SK-N-SH treated with all-trans-retinoic acid at 6 μM for 48 hours (cell line): Measurements from ENCODE around the gene KIRREL3.

Experiments used
- ATAC-seq: fragments of 200-7000 bp; cut with Tn5 transposase; 3 replicates; pipeline ENCODE4 v1.9.1; 2020; ENCODE audit warnings: mild to moderate bottlenecking, moderate library complexity
- ARNTL ChIP-seq: fragments of 450-650 bp; formaldehyde crosslinking; IDR thresholded peaks from 2 replicates; pipeline ENCODE4 v1.5.0; 2020; ENCODE audit warnings: low read depth, mild to moderate bottlenecking, moderate library complexity, borderline replicate concordance
- BACH2 ChIP-seq: fragments of 250-450 bp; sonication (Bioruptor Pico); IDR thresholded peaks from 2 replicates; pipeline ENCODE4 v1.9.0; 2021; ENCODE audit warnings: mild to moderate bottlenecking, borderline replicate concordance
- CSDC2 ChIP-seq: fragments of 250-450 bp; sonication (Bioruptor Pico); IDR thresholded peaks from 2 replicates; pipeline ENCODE4 v1.5.0; 2020; ENCODE audit warnings: mild to moderate bottlenecking, moderate library complexity
- ESRRG ChIP-seq: fragments of 250-450 bp; sonication (Bioruptor Pico); IDR thresholded peaks from 2 replicates; pipeline ENCODE4 v1.6.1; 2021; ENCODE audit warnings: mild to moderate bottlenecking
- GLIS3 ChIP-seq: fragments of 250-450 bp; sonication (Bioruptor Pico); IDR thresholded peaks from 2 replicates; pipeline ENCODE4 v1.5.0; 2020; ENCODE audit warnings: mild to moderate bottlenecking, moderate library complexity
- ISL1 ChIP-seq: fragments of 250-450 bp; sonication (Bioruptor Pico); IDR thresholded peaks from 2 replicates; pipeline ENCODE4 v2.1.2; 2022; ENCODE audit warnings: mild to moderate bottlenecking, moderate library complexity
- PPARA ChIP-seq: fragments of 250-450 bp; sonication (Bioruptor Pico); IDR thresholded peaks from 2 replicates; pipeline ENCODE4 v1.5.0; 2020; ENCODE audit warnings: mild to moderate bottlenecking, borderline replicate concordance
- RARB ChIP-seq: fragments of 250-450 bp; sonication (Bioruptor Pico); IDR thresholded peaks from 2 replicates; pipeline ENCODE4 v1.8.0; 2021; ENCODE audit warnings: mild to moderate bottlenecking, moderate library complexity
- SNAI2 ChIP-seq: fragments of 250-450 bp; sonication (Bioruptor Pico); IDR thresholded peaks from 2 replicates; pipeline ENCODE4 v1.5.0; 2020; ENCODE audit warnings: mild to moderate bottlenecking, moderate library complexity
- TCF4 ChIP-seq: fragments of 250-450 bp; sonication (Bioruptor Pico); IDR thresholded peaks from 2 replicates; pipeline ENCODE4 v1.8.0; 2021; ENCODE audit warnings: mild to moderate bottlenecking, moderate library complexity, borderline replicate concordance
- ZC3H10 ChIP-seq: fragments of 250-450 bp; sonication (Bioruptor Pico); IDR thresholded peaks from 2 replicates; pipeline ENCODE4 v1.5.1; 2021; ENCODE audit warnings: mild to moderate bottlenecking, moderate library complexity
- ZFP3 ChIP-seq: fragments of 250-450 bp; sonication (Bioruptor Pico); IDR thresholded peaks from 2 replicates; pipeline ENCODE4 v1.5.0; 2020; ENCODE audit warnings: mild to moderate bottlenecking, moderate library complexity
- ZFP30 ChIP-seq: fragments of 450-650 bp; formaldehyde crosslinking; IDR thresholded peaks from 2 replicates; pipeline ENCODE4 v1.5.0; 2022; ENCODE audit warnings: mild to moderate bottlenecking, moderate library complexity
- ZNF565 ChIP-seq: fragments of 450-650 bp; formaldehyde crosslinking; conservative IDR thresholded peaks from 2 replicates; pipeline ENCODE4 v1.5.0; 2020; ENCODE audit warnings: low read depth, mild to moderate bottlenecking, moderate library complexity
- ZNF70 ChIP-seq: fragments of 450-650 bp; formaldehyde crosslinking; IDR thresholded peaks from 2 replicates; pipeline ENCODE4 v1.5.0; 2020; ENCODE audit warnings: mild to moderate bottlenecking, moderate library complexity
- ZNF8 ChIP-seq: fragments of 450-650 bp; formaldehyde crosslinking; IDR thresholded peaks from 2 replicates; pipeline ENCODE4 v1.5.0; 2020; ENCODE audit warnings: mild to moderate bottlenecking, moderate library complexity
- TF ChIP-seq, protein P1 (sequence below): fragments of 250-450 bp; sonication (Bioruptor Pico); IDR thresholded peaks from 2 replicates; pipeline ENCODE4 v1.5.1; 2020; ENCODE audit warnings: low read depth, mild to moderate bottlenecking, moderate library complexity
- TF ChIP-seq, protein P2 (sequence below): fragments of 250-450 bp; sonication (Bioruptor Pico); IDR thresholded peaks from 2 replicates; pipeline ENCODE4 v1.5.1; 2021; ENCODE audit warnings: mild to moderate bottlenecking, moderate library complexity
- TF ChIP-seq, protein P3 (sequence below): fragments of 250-450 bp; sonication (Bioruptor Pico); IDR thresholded peaks from 2 replicates; pipeline ENCODE4 v1.8.0; 2020; ENCODE audit warnings: mild to moderate bottlenecking, moderate library complexity, borderline replicate concordance
- TF ChIP-seq, protein P4 (sequence below): fragments of 250-450 bp; sonication (Bioruptor Pico); IDR thresholded peaks from 2 replicates; pipeline ENCODE4 v1.5.0; 2020; ENCODE audit warnings: mild to moderate bottlenecking, moderate library complexity

The KIRREL3 gene

DNA sequence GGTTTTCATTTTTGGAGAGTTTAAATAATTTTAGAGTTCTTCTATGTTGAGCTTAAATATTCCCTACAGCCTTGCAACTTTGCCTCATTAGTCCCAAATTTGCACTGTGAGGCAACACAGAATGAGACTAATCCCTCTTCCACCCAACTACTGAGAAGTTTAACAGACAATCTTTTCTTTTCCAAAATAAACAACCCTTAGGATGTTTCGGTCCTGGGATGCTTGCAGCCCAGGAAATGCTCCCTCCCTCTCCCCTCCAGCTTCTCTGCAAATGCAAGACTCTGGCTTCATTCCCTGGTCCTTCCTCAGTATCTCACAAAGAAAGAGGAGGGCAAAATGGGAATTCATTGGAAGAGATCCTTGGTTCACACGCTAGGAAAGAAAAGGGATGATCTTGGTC lies 422.5 kb downstream of the KIRREL3 start:
- no peak for TF ChIP-seq GLIS3 (CRISPR knock-in tag)
- TF ChIP-seq, protein P1, sequence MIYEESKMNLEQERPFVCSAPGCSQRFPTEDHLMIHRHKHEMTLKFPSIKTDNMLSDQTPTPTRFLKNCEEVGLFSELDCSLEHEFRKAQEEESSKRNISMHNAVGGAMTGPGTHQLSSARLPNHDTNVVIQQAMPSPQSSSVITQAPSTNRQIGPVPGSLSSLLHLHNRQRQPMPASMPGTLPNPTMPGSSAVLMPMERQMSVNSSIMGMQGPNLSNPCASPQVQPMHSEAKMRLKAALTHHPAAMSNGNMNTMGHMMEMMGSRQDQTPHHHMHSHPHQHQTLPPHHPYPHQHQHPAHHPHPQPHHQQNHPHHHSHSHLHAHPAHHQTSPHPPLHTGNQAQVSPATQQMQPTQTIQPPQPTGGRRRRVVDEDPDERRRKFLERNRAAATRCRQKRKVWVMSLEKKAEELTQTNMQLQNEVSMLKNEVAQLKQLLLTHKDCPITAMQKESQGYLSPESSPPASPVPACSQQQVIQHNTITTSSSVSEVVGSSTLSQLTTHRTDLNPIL (CRISPR knock-in tag), result no peak
- TF ChIP-seq ARNTL (CRISPR knock-in tag), result no peak
- TF ChIP-seq PPARA, result no peak
- no peak for TF ChIP-seq ZFP30 (CRISPR knock-in tag)
- no peak for TF ChIP-seq ZNF70
- no peak for TF ChIP-seq ESRRG
- no peak for TF ChIP-seq ZC3H10 (CRISPR knock-in tag)
- TF ChIP-seq BACH2 (CRISPR knock-in tag), result no peak
- TF ChIP-seq TCF4 (CRISPR knock-in tag), result no peak
- ATAC-seq, result no peak

DNA sequence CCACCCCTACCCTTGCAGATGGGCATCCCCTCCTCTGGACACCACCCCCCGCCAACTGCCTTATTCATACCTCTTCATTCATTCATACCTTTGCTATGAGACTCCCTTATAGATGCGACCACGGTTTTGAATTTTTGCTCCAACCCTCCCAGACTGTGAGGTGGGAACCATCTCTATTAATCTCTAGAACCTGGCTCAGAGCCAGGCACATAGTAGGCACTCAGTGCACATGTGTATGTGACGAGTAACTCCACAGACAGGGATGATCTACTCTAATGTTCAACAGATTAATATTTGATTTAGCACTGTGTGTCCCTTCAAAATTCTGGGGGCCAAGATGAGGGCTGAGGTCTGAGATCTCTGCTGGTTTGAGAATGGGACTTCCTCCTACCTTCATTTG lies 424.7 kb downstream of the KIRREL3 start:
- ATAC-seq, result no peak
- no peak for TF ChIP-seq CSDC2 (CRISPR knock-in tag)
- no peak for TF ChIP-seq ISL1 (CRISPR knock-in tag)
- TF ChIP-seq ZFP30 (CRISPR knock-in tag), result no peak
- TF ChIP-seq, protein P2, sequence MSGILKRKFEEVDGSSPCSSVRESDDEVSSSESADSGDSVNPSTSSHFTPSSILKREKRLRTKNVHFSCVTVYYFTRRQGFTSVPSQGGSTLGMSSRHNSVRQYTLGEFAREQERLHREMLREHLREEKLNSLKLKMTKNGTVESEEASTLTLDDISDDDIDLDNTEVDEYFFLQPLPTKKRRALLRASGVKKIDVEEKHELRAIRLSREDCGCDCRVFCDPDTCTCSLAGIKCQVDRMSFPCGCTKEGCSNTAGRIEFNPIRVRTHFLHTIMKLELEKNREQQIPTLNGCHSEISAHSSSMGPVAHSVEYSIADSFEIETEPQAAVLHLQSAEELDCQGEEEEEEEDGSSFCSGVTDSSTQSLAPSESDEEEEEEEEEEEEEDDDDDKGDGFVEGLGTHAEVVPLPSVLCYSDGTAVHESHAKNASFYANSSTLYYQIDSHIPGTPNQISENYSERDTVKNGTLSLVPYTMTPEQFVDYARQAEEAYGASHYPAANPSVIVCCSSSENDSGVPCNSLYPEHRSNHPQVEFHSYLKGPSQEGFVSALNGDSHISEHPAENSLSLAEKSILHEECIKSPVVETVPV, result no peak
- TF ChIP-seq, protein P1 (CRISPR knock-in tag), result no peak
- no peak for TF ChIP-seq ZFP3 (CRISPR knock-in tag)
- TF ChIP-seq ZNF70, result no peak
- TF ChIP-seq ARNTL (CRISPR knock-in tag), result no peak
- TF ChIP-seq, protein P3, sequence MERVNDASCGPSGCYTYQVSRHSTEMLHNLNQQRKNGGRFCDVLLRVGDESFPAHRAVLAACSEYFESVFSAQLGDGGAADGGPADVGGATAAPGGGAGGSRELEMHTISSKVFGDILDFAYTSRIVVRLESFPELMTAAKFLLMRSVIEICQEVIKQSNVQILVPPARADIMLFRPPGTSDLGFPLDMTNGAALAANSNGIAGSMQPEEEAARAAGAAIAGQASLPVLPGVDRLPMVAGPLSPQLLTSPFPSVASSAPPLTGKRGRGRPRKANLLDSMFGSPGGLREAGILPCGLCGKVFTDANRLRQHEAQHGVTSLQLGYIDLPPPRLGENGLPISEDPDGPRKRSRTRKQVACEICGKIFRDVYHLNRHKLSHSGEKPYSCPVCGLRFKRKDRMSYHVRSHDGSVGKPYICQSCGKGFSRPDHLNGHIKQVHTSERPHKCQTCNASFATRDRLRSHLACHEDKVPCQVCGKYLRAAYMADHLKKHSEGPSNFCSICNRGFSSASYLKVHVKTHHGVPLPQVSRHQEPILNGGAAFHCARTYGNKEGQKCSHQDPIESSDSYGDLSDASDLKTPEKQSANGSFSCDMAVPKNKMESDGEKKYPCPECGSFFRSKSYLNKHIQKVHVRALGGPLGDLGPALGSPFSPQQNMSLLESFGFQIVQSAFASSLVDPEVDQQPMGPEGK (CRISPR knock-in tag), result no peak
- TF ChIP-seq, protein P4, sequence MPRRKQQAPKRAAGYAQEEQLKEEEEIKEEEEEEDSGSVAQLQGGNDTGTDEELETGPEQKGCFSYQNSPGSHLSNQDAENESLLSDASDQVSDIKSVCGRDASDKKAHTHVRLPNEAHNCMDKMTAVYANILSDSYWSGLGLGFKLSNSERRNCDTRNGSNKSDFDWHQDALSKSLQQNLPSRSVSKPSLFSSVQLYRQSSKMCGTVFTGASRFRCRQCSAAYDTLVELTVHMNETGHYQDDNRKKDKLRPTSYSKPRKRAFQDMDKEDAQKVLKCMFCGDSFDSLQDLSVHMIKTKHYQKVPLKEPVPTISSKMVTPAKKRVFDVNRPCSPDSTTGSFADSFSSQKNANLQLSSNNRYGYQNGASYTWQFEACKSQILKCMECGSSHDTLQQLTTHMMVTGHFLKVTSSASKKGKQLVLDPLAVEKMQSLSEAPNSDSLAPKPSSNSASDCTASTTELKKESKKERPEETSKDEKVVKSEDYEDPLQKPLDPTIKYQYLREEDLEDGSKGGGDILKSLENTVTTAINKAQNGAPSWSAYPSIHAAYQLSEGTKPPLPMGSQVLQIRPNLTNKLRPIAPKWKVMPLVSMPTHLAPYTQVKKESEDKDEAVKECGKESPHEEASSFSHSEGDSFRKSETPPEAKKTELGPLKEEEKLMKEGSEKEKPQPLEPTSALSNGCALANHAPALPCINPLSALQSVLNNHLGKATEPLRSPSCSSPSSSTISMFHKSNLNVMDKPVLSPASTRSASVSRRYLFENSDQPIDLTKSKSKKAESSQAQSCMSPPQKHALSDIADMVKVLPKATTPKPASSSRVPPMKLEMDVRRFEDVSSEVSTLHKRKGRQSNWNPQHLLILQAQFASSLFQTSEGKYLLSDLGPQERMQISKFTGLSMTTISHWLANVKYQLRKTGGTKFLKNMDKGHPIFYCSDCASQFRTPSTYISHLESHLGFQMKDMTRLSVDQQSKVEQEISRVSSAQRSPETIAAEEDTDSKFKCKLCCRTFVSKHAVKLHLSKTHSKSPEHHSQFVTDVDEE (CRISPR knock-in tag), result no peak
- no peak for TF ChIP-seq TCF4 (CRISPR knock-in tag)
- TF ChIP-seq PPARA, result no peak
- no peak for TF ChIP-seq SNAI2
- no peak for TF ChIP-seq GLIS3 (CRISPR knock-in tag)
- no peak for TF ChIP-seq RARB (CRISPR knock-in tag)
- TF ChIP-seq BACH2 (CRISPR knock-in tag), result no peak

DNA sequence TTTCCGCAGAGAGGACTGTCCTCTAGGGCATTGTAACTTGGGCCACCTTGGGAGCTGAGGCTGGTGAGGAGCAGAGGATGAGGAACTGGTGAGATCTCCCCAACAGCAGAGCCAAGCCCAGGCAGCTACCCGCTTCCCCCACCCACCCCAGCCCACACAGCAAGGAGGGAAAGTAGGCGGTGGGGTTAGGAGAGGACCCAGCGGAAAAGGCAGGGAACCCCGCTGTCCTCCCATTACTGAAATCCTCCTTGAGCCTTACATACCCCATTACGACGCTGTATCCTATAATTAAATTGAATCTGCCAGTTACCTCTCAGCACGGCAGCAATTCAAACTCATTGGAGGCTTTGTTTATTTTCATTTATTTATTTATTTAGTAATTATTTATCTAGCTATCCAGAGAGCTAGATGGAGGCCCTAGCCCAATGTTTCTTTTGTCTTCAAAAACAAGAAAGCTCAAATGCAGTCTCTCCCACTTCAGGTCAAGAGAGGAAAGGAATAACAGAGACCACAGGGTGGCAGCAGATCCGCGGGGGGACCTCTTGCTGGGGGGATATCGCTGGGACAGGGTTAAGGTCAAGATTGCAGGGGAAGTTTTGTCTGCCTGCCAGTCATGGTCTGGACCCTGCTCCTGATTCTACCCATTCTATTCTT lies 427.1 kb downstream of the KIRREL3 start:
- no peak for ATAC-seq
- TF ChIP-seq, protein P4 (CRISPR knock-in tag), result no peak
- TF ChIP-seq TCF4 (CRISPR knock-in tag) (no peak), ISL1 (CRISPR knock-in tag) (no peak), CSDC2 (CRISPR knock-in tag) (no peak), ZFP30 (CRISPR knock-in tag) (no peak), ZC3H10 (CRISPR knock-in tag) (no peak), ZNF8 (CRISPR knock-in tag) (no peak), BACH2 (CRISPR knock-in tag) (no peak), PPARA (no peak), ZNF70 (no peak), ARNTL (CRISPR knock-in tag) (no peak), ZNF565 (CRISPR knock-in tag) (no peak), GLIS3 (CRISPR knock-in tag) (no peak)
- TF ChIP-seq, protein P3 (CRISPR knock-in tag), result no peak
- TF ChIP-seq, protein P2, result no peak
